GM19395 (cell line): ENCODE data around the gene FKBP9.
"Not testable (repeated sequence)": the region's sequence is repeated elsewhere in the genome, so short reads cannot be mapped to it uniquely, and the experiment has no call there.

ENCODE experiments used
- ATAC-seq: cut with Tn5 transposase; IDR thresholded peaks from one replicate; pipeline ENCODE4 v1.9.1; 2021; ENCODE audit warnings: mild to moderate bottlenecking, moderate library complexity; ENCODE audit not compliant: unreplicated experiment

FKBP9 gene

GRCh38 chr7:32957326-32958045 lies at the start of gene FKBP9:
Gene FKBP9, plus strand, starts transcription at chr7:32957440. Its CDS starts 134 bp downstream, at chr7:32957574.
- ATAC-seq: peak; percentile 84

GRCh38 chr7:32910195-32910594 lies 47.0 kb upstream of the FKBP9 start:
- ATAC-seq: no peak

DNA sequence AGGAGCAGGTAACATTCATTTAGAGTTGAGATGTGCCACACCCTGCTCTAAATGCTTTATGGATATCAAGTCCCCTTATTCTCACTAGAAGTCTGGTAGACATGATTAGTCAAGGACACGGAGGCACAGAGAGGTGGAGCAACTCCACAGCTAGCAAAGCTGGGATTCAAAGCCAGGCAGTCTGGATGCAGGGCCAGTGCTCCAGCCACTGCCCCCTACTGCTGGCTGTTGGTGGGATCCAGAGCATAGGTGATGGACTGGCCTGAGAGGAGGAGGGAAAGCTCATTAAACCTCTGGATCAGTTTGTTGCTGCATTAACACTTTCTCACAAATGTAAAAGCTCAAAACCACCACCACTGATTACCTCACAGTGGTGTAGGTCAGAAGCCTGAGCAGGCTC lies 43.1 kb upstream of the FKBP9 start:
- no peak for ATAC-seq

GRCh38 chr7:32915041-32915536 lies 42.2 kb upstream of the FKBP9 start:
- ATAC-seq: no peak

DNA sequence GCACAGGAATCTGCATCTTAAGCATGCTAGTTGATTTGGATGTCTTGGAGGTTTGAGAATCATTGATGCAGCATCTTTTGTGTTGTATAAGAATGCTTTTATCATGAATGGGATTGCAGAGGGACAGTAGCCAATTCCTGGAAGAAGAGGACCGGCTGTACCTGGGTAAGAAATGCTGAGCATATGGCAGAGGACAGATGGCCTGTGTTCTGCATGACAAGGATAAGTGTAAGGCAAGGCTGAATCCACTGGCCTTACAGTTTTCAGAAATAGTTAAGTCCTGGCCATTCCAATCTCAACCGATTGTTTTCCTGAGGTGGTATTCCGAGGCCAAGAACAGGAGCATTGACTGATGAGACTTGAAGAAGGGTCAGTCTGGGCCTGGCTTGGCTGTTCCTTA lies 41.2 kb upstream of the FKBP9 start:
- no peak for ATAC-seq

- ATAC-seq: not testable (repeated sequence)
These were observed 40.2 kb upstream of the FKBP9 start for GRCh38 chr7:32916994-32917393.

DNA sequence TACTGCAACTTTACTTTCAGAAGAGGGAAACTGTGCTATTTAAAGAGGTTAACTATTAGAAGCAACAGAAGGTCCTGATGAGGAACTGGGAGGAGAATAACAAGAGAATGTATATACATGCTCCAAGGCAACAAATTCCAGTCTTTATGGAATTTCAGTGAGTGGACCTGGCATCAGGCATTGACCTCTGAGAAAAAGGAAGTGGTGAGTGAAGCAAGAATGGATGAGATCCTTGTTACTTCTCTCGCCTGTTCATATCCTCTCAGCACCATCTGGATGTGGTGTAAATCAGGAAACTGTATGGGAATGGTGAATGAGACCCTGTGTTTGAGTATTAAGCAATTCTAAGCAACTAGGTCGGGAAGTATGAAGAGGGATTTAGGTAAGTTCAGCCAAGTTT lies 35.3 kb upstream of the FKBP9 start:
- ATAC-seq: no peak

- ATAC-seq: no peak
These were observed 28.4 kb upstream of the FKBP9 start for GRCh38 chr7:32928785-32929298.

DNA sequence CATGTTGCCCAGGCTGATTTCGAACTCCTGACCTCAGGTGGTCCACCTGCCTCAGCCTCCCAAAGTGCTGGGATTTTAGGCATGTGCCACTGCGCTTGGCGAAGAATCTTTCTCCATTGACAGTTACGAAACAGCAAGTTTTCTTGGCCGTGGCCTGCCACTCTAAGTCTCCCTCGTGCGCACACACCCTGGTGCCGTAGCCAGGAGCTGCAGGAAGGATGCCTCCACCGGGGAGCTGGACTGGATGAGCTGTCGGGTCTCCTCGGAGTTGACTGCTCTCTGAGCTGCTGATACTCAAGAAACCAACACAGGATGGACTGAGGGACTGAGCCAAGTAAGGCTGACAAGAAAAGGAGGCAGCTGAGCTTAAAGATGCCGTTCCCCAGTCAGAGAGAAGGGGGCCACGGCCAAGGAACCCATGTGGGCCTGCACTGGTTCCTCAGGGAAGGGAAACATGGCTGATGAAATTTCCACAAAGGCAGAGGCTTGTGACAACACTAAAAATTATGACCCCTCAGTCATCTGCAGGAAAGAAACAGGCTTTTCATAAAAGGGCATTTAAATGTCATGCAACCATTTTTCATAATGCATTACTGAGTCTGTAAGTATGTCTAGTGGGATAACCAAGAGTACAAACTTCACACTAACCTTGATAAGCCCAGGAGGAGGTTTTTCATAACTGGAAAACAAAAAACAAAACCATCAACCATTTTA lies 27.7 kb upstream of the FKBP9 start:
- ATAC-seq: no peak

DNA sequence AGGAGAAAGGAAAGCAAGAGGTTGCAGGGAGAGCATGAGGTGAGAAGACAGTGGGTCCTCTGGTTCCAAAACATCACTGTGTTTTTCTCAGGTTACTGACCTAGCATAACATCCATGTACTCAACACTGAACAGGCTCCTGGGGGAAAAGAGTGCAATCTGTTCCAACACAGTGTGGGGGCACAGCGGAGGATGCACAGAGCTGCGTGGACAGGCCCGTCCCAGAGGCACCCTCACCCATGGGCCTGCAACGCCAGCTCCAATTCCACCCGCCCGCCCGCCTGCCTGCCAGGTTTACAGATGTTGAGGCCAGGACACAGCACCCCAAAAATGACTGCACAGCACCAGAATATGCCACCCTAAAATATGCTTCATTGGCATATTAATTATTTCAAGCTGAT lies 26.9 kb upstream of the FKBP9 start:
- no peak for ATAC-seq

DNA sequence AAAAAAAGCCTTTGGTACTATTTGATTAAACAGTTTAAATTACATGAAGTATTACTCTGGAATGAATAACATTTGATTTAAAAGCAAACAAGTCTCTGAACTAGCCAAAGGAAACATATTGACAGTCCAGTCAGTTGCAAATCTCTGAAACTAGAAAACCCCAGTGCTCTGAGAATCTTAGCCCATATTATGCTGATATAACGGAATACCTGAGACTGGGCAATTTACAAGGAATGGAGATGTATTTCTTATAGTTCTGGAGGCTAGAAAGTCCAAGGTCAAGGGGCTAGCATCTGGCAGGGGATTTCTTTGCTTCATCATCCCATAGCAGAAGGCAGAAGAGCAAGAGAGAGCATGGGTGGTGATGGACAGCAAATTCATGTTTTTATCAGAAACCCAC lies 21.7 kb upstream of the FKBP9 start:
- ATAC-seq: no peak

DNA sequence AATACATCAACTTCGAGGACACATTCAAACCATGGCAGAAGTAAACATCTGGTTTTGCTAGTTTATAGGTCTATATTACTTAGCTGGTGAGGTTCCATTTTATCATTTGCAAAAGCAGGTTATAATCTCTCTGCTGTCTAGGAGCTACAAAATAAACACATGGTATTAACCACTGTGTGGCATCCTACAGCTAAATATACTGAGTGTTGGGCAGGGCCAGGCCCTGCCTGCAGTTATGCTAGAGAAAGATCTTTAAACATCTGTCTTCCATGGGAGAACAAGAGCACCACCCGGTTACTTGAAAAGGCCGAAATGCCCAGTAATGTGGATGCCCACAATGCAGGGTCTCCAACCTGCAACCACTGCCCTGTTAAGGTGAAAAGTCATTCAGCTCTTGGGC lies 20.6 kb upstream of the FKBP9 start:
- ATAC-seq: no peak

GRCh38 chr7:32937344-32938174 lies 19.7 kb upstream of the FKBP9 start:
- no peak for ATAC-seq

GRCh38 chr7:32941181-32941580 lies 16.1 kb upstream of the FKBP9 start:
- ATAC-seq: no peak

GRCh38 chr7:32941681-32942414 lies 15.4 kb upstream of the FKBP9 start:
- ATAC-seq: peak; percentile 8

GRCh38 chr7:32942415-32943251 lies 14.6 kb upstream of the FKBP9 start:
- peak; percentile 80 for ATAC-seq

- peak; percentile 17 for ATAC-seq
These were observed 13.8 kb upstream of the FKBP9 start for GRCh38 chr7:32943252-32944030.

DNA sequence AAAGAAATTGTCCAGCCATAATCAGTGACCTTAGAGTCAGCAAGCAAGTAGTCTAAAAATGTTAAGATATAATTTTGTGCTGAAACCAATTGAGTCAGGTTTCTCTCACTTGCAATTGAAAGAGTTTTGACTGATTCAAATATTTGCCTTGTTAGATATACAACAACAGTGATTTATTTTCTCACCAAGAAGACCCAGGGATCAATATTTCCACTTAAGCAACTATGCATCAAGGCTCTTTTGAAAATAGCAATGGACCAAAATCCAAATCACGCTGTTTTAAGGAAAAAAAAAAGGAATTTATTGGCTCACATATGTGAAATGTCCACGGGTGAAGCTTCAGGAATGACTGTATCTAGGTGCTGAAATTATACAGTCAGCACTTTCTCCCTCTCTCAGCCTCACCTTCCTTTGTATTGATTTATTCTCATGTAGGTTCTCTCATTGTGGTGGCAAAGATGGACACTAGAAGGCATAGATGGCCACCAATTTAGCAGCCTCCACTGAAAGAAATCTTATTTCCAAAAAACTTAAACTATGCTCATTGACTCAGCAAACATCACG lies 9.7 kb upstream of the FKBP9 start:
- no peak for ATAC-seq

DNA sequence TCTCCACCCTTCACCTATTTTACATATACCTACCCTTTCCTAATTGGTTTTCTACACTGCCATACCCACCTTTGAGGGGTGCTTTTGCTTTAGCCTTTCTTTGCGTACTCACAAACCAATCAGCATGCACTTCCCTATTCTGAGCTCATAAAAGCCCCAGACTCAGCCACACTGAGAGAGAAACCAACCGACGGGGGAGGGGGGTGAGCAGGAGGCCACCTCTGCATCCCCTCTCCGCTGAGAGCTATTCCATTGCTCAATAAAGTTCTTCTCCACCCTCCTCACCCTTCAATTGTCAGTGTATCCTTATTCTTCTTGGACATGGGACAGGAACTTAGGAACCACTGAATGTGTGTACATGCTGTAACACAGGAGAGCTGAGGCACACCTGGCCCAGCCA lies 9.0 kb upstream of the FKBP9 start:
- no peak for ATAC-seq
